Type B pancreatic cell (in vitro differentiated cells): Measurements from ENCODE around the gene GMEB2. TPM values are rescaled to one million over a fixed set of nuclear protein-coding genes. Genes with fewer than 3 reads are reported as not detected.
"Not testable (repeated sequence)": the region's sequence is repeated elsewhere in the genome, so short reads cannot be mapped to it uniquely, and the experiment has no call there.

Experiments used
- DNase-seq: peaks from one replicate; pipeline ENCODE4 v3.0.0; 2021; ENCODE audit warnings: mixed read lengths; ENCODE audit not compliant: unreplicated experiment; ENCODE audit errors: extremely low spot score
- H3K27ac Mint-ChIP-seq: 2 replicates; pipeline ENCODE4 v1.8.0; 2021; ENCODE audit warnings: mild to moderate bottlenecking, mixed read lengths
- H3K27me3 Mint-ChIP-seq: 2 replicates; pipeline ENCODE4 v1.8.0; 2021; ENCODE audit warnings: mixed read lengths
- H3K36me3 Mint-ChIP-seq: 2 replicates; pipeline ENCODE4 v1.8.0; 2021; ENCODE audit warnings: mixed read lengths
- H3K4me1 Mint-ChIP-seq: one replicate; pipeline ENCODE4 v1.8.0; 2021; ENCODE audit warnings: mixed read lengths; ENCODE audit not compliant: unreplicated experiment
- H3K4me3 Mint-ChIP-seq: 2 replicates; pipeline ENCODE4 v1.8.0; 2021; ENCODE audit warnings: mild to moderate bottlenecking, mixed read lengths
- H3K9me3 Mint-ChIP-seq: 2 replicates; pipeline ENCODE4 v1.8.0; 2021; ENCODE audit warnings: mixed read lengths
- total RNA-seq: library from RNA; stranded (reverse); gene quantifications from 2 replicates; pipeline ENCODE4 v1.2.1, GENCODE V29; 2021; ENCODE audit warnings: low replicate concordance
- TF ChIP-seq, protein P1 (sequence below): fragments of 200-600 bp; sonication (generic); conservative IDR thresholded peaks from 2 replicates; pipeline ENCODE4 v1.5.0; 2021; ENCODE audit warnings: antibody characterized with exemption, mild to moderate bottlenecking

GMEB2 gene
- total RNA-seq, 1 donor from 2014 or later = 13.9 TPM

DNA sequence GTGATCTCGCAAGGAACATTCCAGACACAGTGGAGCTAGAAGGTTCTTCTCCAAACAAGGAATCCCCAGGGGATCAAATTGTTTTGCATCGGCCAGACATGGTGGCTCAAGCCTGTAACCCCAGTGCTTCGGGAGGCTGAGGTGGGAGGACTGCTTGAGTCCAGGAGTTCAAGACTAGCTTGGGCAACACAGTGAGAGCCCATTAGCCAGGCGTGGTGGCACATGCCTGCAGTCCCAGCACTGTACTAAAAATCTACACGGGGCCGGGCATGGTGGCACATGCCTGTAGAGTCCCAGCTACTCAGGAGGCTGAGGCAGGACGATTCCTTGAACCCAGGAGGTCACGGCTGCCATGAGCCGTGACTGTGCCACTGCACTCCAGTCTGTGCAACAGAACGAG lies 15.3 kb downstream of the GMEB2 start:
- no peak for DNase-seq
- no peaks in the 10 kb centered on the region for H3K9me3 Mint-ChIP-seq
- TF ChIP-seq, protein P1, sequence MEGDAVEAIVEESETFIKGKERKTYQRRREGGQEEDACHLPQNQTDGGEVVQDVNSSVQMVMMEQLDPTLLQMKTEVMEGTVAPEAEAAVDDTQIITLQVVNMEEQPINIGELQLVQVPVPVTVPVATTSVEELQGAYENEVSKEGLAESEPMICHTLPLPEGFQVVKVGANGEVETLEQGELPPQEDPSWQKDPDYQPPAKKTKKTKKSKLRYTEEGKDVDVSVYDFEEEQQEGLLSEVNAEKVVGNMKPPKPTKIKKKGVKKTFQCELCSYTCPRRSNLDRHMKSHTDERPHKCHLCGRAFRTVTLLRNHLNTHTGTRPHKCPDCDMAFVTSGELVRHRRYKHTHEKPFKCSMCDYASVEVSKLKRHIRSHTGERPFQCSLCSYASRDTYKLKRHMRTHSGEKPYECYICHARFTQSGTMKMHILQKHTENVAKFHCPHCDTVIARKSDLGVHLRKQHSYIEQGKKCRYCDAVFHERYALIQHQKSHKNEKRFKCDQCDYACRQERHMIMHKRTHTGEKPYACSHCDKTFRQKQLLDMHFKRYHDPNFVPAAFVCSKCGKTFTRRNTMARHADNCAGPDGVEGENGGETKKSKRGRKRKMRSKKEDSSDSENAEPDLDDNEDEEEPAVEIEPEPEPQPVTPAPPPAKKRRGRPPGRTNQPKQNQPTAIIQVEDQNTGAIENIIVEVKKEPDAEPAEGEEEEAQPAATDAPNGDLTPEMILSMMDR = no peak
- no peak overlapping the region for H3K27ac Mint-ChIP-seq
- H3K36me3 Mint-ChIP-seq = peaks cover 17% of the 10 kb centered on the region
- H3K27me3 Mint-ChIP-seq = no peaks in the 10 kb centered on the region
- no peak overlapping the region for H3K4me3 Mint-ChIP-seq
- no peaks in the 10 kb centered on the region for H3K4me1 Mint-ChIP-seq

DNA sequence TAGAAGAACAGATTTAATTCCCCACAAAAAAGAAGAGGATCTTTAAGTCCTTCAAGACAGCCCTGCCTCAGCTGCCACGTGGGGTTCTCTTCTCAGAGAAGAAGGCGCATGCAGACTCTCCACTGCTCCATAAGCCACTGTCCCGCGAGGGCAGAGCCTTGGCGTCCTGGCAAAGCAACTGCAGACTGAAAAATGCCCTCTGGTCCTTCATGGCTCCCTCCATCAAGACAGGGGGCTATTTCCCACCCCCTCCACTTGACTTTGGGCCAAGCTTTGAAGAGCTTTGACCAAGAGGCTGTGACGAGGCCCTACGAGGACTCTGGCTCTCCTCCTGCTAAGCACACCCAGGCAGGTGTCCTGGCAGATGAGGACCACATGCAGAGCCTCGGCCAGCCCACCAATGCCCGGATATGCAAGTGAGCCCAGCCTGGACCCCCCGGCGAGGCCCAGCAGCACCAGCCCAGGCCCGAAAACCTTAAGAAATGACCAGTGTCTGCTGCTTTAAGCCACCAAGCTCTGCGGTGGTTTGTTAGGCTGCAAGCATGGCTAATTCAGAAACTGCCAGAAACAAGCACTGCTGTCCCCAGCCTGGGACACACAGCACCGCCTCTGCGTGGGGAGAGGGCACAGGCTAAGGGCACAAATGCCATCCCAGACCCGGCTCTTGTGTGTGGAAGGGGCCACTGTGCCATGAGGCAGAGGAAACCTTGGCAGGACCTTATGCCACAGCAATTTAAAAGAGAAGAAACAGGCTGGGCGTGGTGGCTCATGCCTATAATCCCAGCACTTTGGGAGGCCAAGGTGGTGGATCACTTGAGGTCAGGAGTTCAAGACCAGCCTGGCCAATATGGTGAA lies 16.1 kb downstream of the GMEB2 start:
- TF ChIP-seq, protein P1 = no peak
- no peaks in the 10 kb centered on the region for H3K4me1 Mint-ChIP-seq
- no peak overlapping the region for H3K27ac Mint-ChIP-seq

DNA sequence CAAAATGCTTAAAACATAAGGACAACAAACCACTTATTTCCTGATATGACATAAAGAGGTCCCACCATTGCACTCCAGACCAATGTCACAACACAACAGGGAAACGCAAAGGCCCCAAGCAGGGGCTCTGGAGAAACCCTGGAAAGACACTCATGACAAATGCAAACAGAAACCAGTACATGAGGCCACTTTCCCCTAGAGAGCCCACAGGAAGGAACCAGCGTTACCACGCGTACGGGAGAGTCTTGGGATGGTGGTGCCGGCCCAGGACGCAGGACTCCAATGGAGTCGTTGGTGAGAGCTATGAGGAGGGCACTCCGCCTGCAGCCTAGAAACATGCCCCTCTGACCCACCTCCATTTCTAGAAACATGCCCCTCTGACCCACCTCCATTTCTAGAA lies 20.2 kb downstream of the GMEB2 start:
- H3K27me3 Mint-ChIP-seq = no peaks in the 10 kb centered on the region
- no peak for DNase-seq
- H3K36me3 Mint-ChIP-seq = peaks cover 5% of the 10 kb centered on the region
- no peaks in the 10 kb centered on the region for H3K9me3 Mint-ChIP-seq
- no peak overlapping the region for H3K27ac Mint-ChIP-seq
- TF ChIP-seq, protein P1 = no peak
- H3K4me1 Mint-ChIP-seq = no peaks in the 10 kb centered on the region
- no peak overlapping the region for H3K4me3 Mint-ChIP-seq

More for the DNA sequence above, 16.1 kb downstream of the GMEB2 start:
- Mint-ChIP-seq H3K9me3 (no peaks in the 10 kb centered on the region), H3K36me3 (peaks cover 13% of the 10 kb centered on the region), H3K4me3 (no peak overlapping the region), H3K27me3 (no peaks in the 10 kb centered on the region)
- no peak for DNase-seq

DNA sequence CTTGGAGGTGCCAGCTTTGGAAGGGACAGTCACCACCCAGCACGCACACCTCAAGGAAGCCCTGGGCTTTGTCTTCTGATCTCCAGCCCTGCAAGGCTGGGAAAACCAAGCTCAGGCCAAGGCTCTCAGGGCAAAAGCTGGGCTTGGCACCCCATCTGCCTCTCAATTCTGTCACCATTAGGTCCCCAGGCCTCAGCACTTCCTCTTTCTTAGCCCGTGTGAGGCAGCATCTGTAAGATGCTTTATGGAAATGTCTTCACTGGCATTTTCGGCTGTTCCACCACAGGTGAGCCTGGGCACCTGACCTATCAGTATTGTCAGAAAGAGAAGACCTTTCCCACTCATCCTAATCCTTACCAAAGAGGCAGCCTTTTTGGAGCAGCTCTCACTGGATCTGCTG lies 24.6 kb downstream of the GMEB2 start:
- TF ChIP-seq, protein P1 = no peak
- peaks cover 12% of the 10 kb centered on the region for H3K36me3 Mint-ChIP-seq
- H3K27ac Mint-ChIP-seq = no peak overlapping the region
- no peak overlapping the region for H3K4me3 Mint-ChIP-seq
- no peaks in the 10 kb centered on the region for H3K9me3 Mint-ChIP-seq
- no peaks in the 10 kb centered on the region for H3K27me3 Mint-ChIP-seq
- DNase-seq = no peak
- H3K4me1 Mint-ChIP-seq = no peaks in the 10 kb centered on the region

DNA sequence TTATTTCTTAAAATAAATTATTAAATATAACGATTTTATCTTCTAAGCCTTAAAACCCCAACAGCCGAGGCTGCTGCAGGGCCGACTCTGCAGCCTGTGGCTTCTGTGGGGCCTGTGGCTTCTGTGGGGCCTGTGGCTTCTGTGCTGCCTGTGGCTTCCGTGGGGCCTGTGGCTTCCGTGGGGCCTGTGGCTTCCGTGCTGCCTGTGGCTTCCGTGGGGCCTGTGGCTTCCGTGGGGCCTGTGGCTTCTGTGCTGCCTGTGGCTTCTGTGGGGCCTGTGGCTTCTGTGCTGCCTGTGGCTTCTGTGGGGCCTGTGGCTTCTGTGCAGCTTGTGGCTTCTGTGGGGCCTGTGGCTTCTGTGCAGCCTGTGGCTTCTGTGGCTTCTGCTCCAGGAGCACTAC lies 25.2 kb downstream of the GMEB2 start:
- peaks cover 12% of the 10 kb centered on the region for H3K36me3 Mint-ChIP-seq
- not testable (repeated sequence) for H3K27me3 Mint-ChIP-seq, H3K9me3 Mint-ChIP-seq, H3K4me3 Mint-ChIP-seq, H3K4me1 Mint-ChIP-seq, DNase-seq, H3K27ac Mint-ChIP-seq

DNA sequence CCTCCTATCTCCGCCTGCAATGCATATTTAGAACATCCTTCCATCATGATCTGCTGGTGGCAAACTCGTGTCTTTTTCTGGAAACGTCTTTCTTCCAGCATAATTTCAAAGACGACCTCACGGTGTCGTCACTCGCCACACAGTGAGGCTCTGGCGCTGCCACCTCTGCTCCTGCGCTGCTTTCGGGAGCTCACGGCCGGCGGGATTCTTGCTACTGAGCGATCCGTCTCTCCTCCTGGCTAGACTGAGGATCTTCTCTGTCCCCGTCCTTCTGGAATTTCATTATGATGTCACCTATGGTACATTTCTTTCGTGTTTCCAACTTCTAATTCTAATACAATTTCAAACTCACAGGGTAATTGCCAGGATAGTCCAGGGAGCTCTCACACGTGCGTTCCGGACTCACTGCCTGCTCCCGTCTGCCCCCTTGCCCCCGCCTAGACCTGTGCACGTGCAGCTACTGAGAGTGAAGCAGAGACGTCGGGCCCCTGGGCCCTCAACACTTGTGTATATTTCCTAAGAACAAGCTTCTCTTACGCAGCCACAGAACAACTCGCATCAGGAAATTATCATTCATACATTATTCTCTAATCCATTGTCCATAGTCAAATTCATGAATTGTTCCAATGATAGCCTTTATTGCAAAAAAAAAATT lies 27.4 kb downstream of the GMEB2 start:
- peaks cover 12% of the 10 kb centered on the region for H3K36me3 Mint-ChIP-seq
- no peak for DNase-seq
- TF ChIP-seq, protein P1 = no peak
- H3K27ac Mint-ChIP-seq = no peak overlapping the region
- H3K4me3 Mint-ChIP-seq = no peak overlapping the region
- H3K9me3 Mint-ChIP-seq = no peaks in the 10 kb centered on the region
- H3K27me3 Mint-ChIP-seq = no peaks in the 10 kb centered on the region
- no peaks in the 10 kb centered on the region for H3K4me1 Mint-ChIP-seq
